A673 (cell line): Measurements from ENCODE around the gene TRABD.

Experiments
- EZH2 ChIP-seq: fragments of 200-600 bp; sonication (generic); IDR thresholded peaks from 2 replicates; pipeline ENCODE4 v1.6.1; 2017; ENCODE audit warnings: borderline replicate concordance, low read depth, mild to moderate bottlenecking, mixed read lengths, antibody characterized with exemption, low read length; ENCODE audit not compliant: poor library complexity, severe bottlenecking
- TF ChIP-seq, protein P1 (sequence below): fragments of 300-800, 200-600 bp; sonication (generic); conservative IDR thresholded peaks from 2 replicates; pipeline ENCODE4 v1.5.1; 2017; ENCODE audit warnings: low read depth, mild to moderate bottlenecking, antibody characterized with exemption, low read length, moderate library complexity, mixed read lengths

DNA sequence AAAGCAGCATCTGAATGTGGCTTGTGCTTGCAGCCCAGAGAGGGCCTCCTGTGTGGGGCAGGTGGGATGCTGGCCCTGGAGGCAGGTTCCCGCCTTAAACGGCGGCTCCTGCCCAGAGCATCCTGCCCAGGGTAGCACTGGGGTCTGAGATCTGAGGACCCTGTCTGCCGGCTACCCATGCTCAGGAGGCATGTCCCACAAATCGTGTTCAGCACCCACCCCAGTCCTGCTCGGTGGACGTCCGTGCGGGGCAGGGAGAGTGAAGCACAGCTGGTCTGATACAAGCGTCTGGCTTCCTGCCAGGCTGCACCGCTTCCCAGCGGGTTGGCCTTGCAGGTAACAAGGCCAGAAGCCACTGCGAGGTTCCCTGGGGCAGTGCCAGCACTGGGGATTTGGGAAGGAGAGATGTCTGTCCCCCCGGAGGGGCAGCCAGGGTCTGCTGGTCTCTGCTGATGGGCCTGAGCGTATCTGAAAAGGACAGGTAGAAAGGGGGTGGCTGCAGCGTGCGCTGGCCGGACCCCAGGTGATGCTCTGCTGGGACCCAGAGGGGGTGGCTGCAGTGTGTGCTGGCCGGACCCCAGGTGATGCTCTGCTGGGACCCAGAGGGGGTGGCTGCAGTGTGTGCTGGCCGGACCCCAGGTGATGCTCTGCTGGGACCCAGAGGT lies 3.6 kb downstream of the TRABD start:
- TF ChIP-seq, protein P1, sequence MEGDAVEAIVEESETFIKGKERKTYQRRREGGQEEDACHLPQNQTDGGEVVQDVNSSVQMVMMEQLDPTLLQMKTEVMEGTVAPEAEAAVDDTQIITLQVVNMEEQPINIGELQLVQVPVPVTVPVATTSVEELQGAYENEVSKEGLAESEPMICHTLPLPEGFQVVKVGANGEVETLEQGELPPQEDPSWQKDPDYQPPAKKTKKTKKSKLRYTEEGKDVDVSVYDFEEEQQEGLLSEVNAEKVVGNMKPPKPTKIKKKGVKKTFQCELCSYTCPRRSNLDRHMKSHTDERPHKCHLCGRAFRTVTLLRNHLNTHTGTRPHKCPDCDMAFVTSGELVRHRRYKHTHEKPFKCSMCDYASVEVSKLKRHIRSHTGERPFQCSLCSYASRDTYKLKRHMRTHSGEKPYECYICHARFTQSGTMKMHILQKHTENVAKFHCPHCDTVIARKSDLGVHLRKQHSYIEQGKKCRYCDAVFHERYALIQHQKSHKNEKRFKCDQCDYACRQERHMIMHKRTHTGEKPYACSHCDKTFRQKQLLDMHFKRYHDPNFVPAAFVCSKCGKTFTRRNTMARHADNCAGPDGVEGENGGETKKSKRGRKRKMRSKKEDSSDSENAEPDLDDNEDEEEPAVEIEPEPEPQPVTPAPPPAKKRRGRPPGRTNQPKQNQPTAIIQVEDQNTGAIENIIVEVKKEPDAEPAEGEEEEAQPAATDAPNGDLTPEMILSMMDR = no peak
- TF ChIP-seq EZH2 = no peak
